Fibroblast of lung (primary cell): ENCODE data around the gene DEPDC5. TPM values are rescaled to one million over a fixed set of nuclear protein-coding genes. Genes with fewer than 3 reads are reported as not detected.

ENCODE experiments used
- DNase-seq, 2 donors: peaks; one replicate each; pipeline versions ENCODE4 v3.0.0 to v3.0.0-alpha.2; 2010; ENCODE audit warnings: low read depth in 2 of 2
- H2AFZ ChIP-seq: 2 replicates; pipeline ENCODE4 v1.5.1; 2012; ENCODE audit warnings: low read length, control low read depth, inconsistent platforms
- H3K27ac ChIP-seq: 2 replicates; pipeline ENCODE4 v1.5.1; 2011; ENCODE audit warnings: low read length, control low read depth; ENCODE audit not compliant: insufficient read depth
- H3K27me3 ChIP-seq: 2 replicates; pipeline ENCODE4 v1.5.1; 2011; ENCODE audit warnings: mild to moderate bottlenecking, low read length; ENCODE audit not compliant: control insufficient read depth, insufficient read depth
- H3K36me3 ChIP-seq: 2 replicates; pipeline ENCODE4 v1.5.1; 2011; ENCODE audit warnings: low read length; ENCODE audit not compliant: control insufficient read depth, insufficient read depth
- H3K4me1 ChIP-seq: 2 replicates; pipeline ENCODE4 v1.5.1; 2011; ENCODE audit warnings: low read length; ENCODE audit not compliant: control insufficient read depth, insufficient read depth; ENCODE audit errors: extremely low read depth
- H3K4me2 ChIP-seq: 2 replicates; pipeline ENCODE4 v1.5.1; 2011; ENCODE audit warnings: low read length, control low read depth; ENCODE audit not compliant: insufficient read depth; ENCODE audit errors: extremely low read depth
- H3K4me3 ChIP-seq, 4 experiments: fragments of 200-600 bp in 1 of 4; sonication (generic) in 1 of 4; replicated peaks in 1 of 4; 2 replicates each; pipeline ENCODE4 v1.5.1; 2011 to 2016; ENCODE audit warnings: low read length in 4 of 4, low read depth in 3 of 4, mild to moderate bottlenecking in 3 of 4, control low read depth in 2 of 4, inconsistent platforms in 1 of 4, mixed read lengths in 1 of 4; ENCODE audit not compliant: insufficient read depth in 1 of 4; ENCODE audit errors: control extremely low read depth in 1 of 4
- H3K79me2 ChIP-seq: 2 replicates; pipeline ENCODE4 v1.5.1; 2012; ENCODE audit warnings: mild to moderate bottlenecking, low read length, inconsistent platforms; ENCODE audit not compliant: control insufficient read depth, insufficient read depth
- H3K9ac ChIP-seq: 2 replicates; pipeline ENCODE4 v1.5.1; 2011; ENCODE audit warnings: mild to moderate bottlenecking, low read length, control low read depth; ENCODE audit not compliant: insufficient read depth
- H3K9me3 ChIP-seq: 2 replicates; pipeline ENCODE4 v1.5.1; 2012; ENCODE audit warnings: low read depth, low read length; ENCODE audit not compliant: control insufficient read depth, insufficient read depth
- H4K20me1 ChIP-seq: 2 replicates; pipeline ENCODE4 v1.5.1; 2011; ENCODE audit warnings: low read length; ENCODE audit not compliant: control insufficient read depth, insufficient read depth; ENCODE audit errors: extremely low read depth
- EZH2 ChIP-seq: IDR thresholded peaks from 2 replicates; pipeline ENCODE4 v1.5.1; 2012; ENCODE audit warnings: low read length, control low read depth, mild to moderate bottlenecking; ENCODE audit errors: missing control alignments
- polyA plus RNA-seq, 2 donors: library from polyadenylated mRNA; depleted of rRNA in 1 of 2; stranded (reverse) in 1 of 2; unstranded in 1 of 2; fragments of >200 nt; gene quantifications; 2 replicates each; pipeline ENCODE4 v1.2.1, GENCODE V29; 2011 to 2012; ENCODE audit warnings: missing spikeins in 1 of 2
- total RNA-seq: library from RNA; depleted of rRNA; stranded (reverse); fragments of >200 nt; gene quantifications from 2 replicates; pipeline ENCODE4 v1.2.1, GENCODE V29; 2014
- TF ChIP-seq, protein P1 (sequence below), 2 donors: IDR thresholded peaks in 1 of 2; conservative IDR thresholded peaks in 1 of 2; 1 replicate in 1 of 2; 2 replicates in 1 of 2; pipeline ENCODE4 v1.5.1; 2011 to 2012; ENCODE audit warnings: low read length in 2 of 2, control low read depth in 1 of 2, inconsistent platforms in 1 of 2, low read depth in 1 of 2, mild to moderate bottlenecking in 1 of 2

Gene DEPDC5
- total and polyA plus RNA-seq, 2 donors (not counting 1 experiment from before 2014, with no cell fraction given), result 10.4 to 10.7 TPM

DNA sequence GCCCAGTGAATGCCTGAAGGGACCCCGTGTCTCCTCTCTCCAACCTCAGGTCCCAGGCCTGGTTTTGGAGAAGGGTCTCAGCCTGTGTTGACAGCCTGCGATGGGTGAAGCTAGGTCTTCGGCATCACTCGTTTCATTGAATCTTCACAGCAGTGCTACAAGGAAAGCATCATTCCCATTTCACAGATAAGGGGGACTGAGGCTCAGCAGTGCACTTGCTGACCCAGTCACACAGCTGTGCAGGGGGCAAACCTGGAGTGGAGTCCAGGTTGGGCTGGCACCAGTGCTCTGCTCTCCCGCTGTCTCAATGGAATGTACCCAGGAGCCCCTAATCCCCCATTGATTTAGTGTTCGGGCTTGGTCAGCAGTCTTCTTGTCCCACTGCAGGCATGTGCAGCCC is 179.6 kb downstream of the DEPDC5 start:
- no peaks in the 10 kb centered on the region for H3K79me2 ChIP-seq

DNA sequence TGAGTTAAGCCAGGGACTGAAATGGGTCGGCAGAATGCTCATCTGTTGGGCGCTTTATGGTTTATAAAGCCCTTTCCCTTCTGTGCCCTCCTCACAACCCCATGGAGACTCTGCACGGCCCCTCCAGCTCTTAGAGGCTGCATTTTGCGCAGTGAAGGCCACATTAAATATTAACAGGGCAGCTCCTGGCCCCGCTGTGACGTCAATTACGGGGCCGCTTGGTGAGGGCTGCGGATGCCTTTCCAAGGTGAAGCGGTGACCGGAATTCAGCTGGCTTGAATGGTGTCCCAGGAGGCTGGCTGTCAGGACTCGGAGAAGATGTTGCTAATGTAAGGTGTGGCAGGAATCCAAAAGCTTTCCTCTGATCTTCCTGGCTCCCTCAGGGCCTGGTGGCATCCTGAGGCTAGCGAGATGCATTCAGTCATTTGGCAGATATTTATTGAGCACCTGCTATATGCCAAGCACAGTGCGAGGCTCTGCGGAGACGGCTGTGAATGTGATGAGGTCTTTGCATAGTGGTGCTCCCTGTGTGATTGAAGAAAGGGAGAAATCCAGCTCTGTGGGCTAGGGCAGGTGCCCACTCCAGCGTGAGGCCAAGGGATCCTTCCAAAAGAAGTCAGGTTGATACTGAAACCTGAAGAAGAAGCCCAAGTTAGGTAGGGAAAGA is 180.1 kb downstream of the DEPDC5 start:
- H3K27ac ChIP-seq, result no peak overlapping the region
- H3K4me2 ChIP-seq, result no peak overlapping the region
- H3K4me1 ChIP-seq, result no peaks in the 10 kb centered on the region
- H3K27me3 ChIP-seq, result peaks cover 7% of the 10 kb centered on the region
- H3K4me3 ChIP-seq, result no peak overlapping the region
- H2AFZ ChIP-seq, result no peak overlapping the region
- TF ChIP-seq, protein P1, sequence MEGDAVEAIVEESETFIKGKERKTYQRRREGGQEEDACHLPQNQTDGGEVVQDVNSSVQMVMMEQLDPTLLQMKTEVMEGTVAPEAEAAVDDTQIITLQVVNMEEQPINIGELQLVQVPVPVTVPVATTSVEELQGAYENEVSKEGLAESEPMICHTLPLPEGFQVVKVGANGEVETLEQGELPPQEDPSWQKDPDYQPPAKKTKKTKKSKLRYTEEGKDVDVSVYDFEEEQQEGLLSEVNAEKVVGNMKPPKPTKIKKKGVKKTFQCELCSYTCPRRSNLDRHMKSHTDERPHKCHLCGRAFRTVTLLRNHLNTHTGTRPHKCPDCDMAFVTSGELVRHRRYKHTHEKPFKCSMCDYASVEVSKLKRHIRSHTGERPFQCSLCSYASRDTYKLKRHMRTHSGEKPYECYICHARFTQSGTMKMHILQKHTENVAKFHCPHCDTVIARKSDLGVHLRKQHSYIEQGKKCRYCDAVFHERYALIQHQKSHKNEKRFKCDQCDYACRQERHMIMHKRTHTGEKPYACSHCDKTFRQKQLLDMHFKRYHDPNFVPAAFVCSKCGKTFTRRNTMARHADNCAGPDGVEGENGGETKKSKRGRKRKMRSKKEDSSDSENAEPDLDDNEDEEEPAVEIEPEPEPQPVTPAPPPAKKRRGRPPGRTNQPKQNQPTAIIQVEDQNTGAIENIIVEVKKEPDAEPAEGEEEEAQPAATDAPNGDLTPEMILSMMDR (conservative IDR thresholded peaks at IDR 0.05 in 1 of 2, IDR thresholded peaks at IDR 0.05 in 1 of 2; ENCODE audit: low read depth in 1 of 2, low read length in 2 of 2), result no peak
- TF ChIP-seq EZH2, result no peak
- no peaks in the 10 kb centered on the region for H3K9me3 ChIP-seq
- no peaks in the 10 kb centered on the region for H4K20me1 ChIP-seq
- no peaks in the 10 kb centered on the region for H3K36me3 ChIP-seq
- H3K9ac ChIP-seq, result no peak overlapping the region
- DNase-seq, result no peak
- no peaks in the 10 kb centered on the region for H3K79me2 ChIP-seq

More for the DNA sequence above, 179.6 kb downstream of the DEPDC5 start:
- Histone ChIP-seq H3K36me3 (no peaks in the 10 kb centered on the region), H4K20me1 (no peaks in the 10 kb centered on the region), H3K4me2 (no peak overlapping the region), H3K4me3 (no peak overlapping the region), H3K9ac (no peak overlapping the region), H3K4me1 (no peaks in the 10 kb centered on the region), H3K9me3 (no peaks in the 10 kb centered on the region), H2AFZ (no peak overlapping the region), H3K27me3 (peaks cover 6% of the 10 kb centered on the region), H3K27ac (no peak overlapping the region)
- TF ChIP-seq EZH2, result no peak
- TF ChIP-seq, protein P1 (conservative IDR thresholded peaks at IDR 0.05 in 1 of 2, IDR thresholded peaks at IDR 0.05 in 1 of 2; ENCODE audit: low read depth in 1 of 2, low read length in 2 of 2), result no peak
- DNase-seq, result no peak

DNA sequence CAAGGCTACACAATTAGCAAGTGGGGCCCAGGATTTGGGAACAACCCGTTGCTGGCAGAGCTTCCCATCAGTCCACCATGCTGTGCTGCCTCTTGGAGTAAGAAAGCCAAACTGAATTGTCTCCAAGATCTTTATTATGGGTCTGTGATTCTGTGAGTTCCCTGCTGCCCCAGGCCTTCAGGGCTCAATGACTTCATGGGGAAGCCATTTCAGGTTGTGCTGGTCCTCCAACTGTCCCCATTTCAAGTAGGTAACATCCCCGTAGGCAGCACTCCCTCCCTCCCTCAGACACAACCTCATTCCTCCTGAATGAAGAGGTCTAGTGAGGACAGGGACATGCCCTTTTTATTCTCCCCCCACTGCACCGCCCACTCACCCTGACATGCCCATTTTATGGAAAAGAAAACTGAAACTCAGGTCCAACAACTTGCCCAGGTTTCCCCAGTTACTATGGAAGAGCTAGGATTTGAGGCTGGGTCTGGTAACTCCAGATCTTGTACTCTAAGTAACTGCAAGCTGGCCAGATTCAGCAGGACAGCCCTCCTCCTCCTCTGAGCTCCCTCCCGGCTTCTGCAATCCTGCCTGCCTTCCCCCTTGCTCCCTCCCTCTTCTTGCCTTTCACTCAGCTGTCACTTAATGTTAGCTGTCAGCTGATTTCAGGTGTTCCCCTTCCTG is 182.3 kb downstream of the DEPDC5 start:
- no peak for DNase-seq
- no peak for TF ChIP-seq EZH2
- TF ChIP-seq, protein P1 (conservative IDR thresholded peaks at IDR 0.05 in 1 of 2, IDR thresholded peaks at IDR 0.05 in 1 of 2; ENCODE audit: low read depth in 1 of 2, low read length in 2 of 2), result no peak
- Histone ChIP-seq H3K27me3 (peaks cover 7% of the 10 kb centered on the region), H3K4me2 (no peak overlapping the region), H3K9ac (no peak overlapping the region), H3K4me1 (no peaks in the 10 kb centered on the region), H3K36me3 (no peaks in the 10 kb centered on the region), H3K79me2 (no peaks in the 10 kb centered on the region), H3K9me3 (no peaks in the 10 kb centered on the region), H3K4me3 (no peak overlapping the region), H3K27ac (no peak overlapping the region), H2AFZ (no peak overlapping the region), H4K20me1 (no peaks in the 10 kb centered on the region)
